Suprapubic skin (tissue), 4 donors: Measurements from ENCODE around the gene ANKRD29.

ENCODE experiments used
- CTCF ChIP-seq, 2 donors: fragments of 200-600 bp in 1 of 2; fragments of 450-650 bp in 1 of 2; sonication (generic) in 1 of 2; IDR thresholded peaks; one replicate each; pipeline ENCODE4 v1.5.1; 2016 to 2019; ENCODE audit warnings: antibody characterized with exemption in 2 of 2, mild to moderate bottlenecking in 1 of 2, moderate library complexity in 1 of 2
- EP300 ChIP-seq: sonication (generic); formaldehyde crosslinking; IDR thresholded peaks from one replicate; pipeline ENCODE4 v1.6.1; 2017; ENCODE audit warnings: antibody characterized with exemption
- POLR2A ChIP-seq, 2 donors: fragments of 450-650 bp; IDR thresholded peaks; one replicate each; pipeline ENCODE4 v1.6.1; 2017; ENCODE audit warnings: antibody characterized with exemption in 2 of 2, mild to moderate bottlenecking in 2 of 2, moderate library complexity in 2 of 2
- POLR2AphosphoS5 ChIP-seq, 3 donors: sonication (generic); formaldehyde crosslinking; IDR thresholded peaks; one replicate each; pipeline ENCODE4 v1.6.1; 2017; ENCODE audit warnings: antibody characterized with exemption in 3 of 3

GRCh38 chr18:23563377-23564043 lies 99.2 kb downstream of the ANKRD29 start:
- no peak for TF ChIP-seq EP300
- TF ChIP-seq CTCF (IDR thresholded peaks at IDR 0.05): no peak
- TF ChIP-seq POLR2A (IDR thresholded peaks at IDR 0.05): no peak
- no peak for TF ChIP-seq POLR2AphosphoS5 (IDR thresholded peaks at IDR 0.05)
